ENCODE data around the gene NDUFB10. TPM values are rescaled to one million over a fixed set of nuclear protein-coding genes. Genes with fewer than 3 reads are reported as not detected.
"Not testable (repeated sequence)": the region's sequence is repeated elsewhere in the genome, so short reads cannot be mapped to it uniquely, and the experiment has no call there.

The NDUFB10 gene
- total RNA-seq, 2 donors from 2014 or later: 172 to 333 TPM

GRCh38 chr16:1949507-1949906, 9.8 kb upstream of the NDUFB10 start:
- no peaks in the 10 kb centered on the region for H3K9me3 ChIP-seq
- no peak overlapping the region for H3K4me3 ChIP-seq
- H3K36me3 ChIP-seq: no peaks in the 10 kb centered on the region
- DNase-seq (ENCODE audit: low spot score): no peak
- no peak for TF ChIP-seq POLR2AphosphoS5 (IDR thresholded peaks at IDR 0.05)
- TF ChIP-seq POLR2A (IDR thresholded peaks at IDR 0.05): no peak
- TF ChIP-seq CTCF (IDR thresholded peaks at IDR 0.05): no peak
- H3K27ac ChIP-seq: no peak overlapping the region
- intact Hi-C loops (cut with DNase I): no loop called here
- WGBS: 86% methylated on average over 11 of the region's 11 CpGs
- no peaks in the 10 kb centered on the region for H3K27me3 ChIP-seq (replicated peaks; ENCODE audit: insufficient read depth)
- no peaks in the 10 kb centered on the region for H3K4me1 ChIP-seq (replicated peaks)

- DNase-seq (ENCODE audit: low spot score): no peak
- intact Hi-C loops (cut with DNase I): no loop called here
- H3K36me3 ChIP-seq: no peaks in the 10 kb centered on the region
- no peak overlapping the region for H3K27ac ChIP-seq
- H3K4me3 ChIP-seq: no peak overlapping the region
- no peaks in the 10 kb centered on the region for H3K9me3 ChIP-seq
- H3K27me3 ChIP-seq (replicated peaks; ENCODE audit: insufficient read depth): no peaks in the 10 kb centered on the region
- 33% methylated on average over 7 of the region's 7 CpGs for WGBS
- H3K4me1 ChIP-seq (replicated peaks): no peaks in the 10 kb centered on the region
- TF ChIP-seq CTCF (IDR thresholded peaks at IDR 0.05) (no peak), POLR2AphosphoS5 (IDR thresholded peaks at IDR 0.05) (no peak), POLR2A (IDR thresholded peaks at IDR 0.05) (no peak)
These were observed 9.3 kb upstream of the NDUFB10 start for GRCh38 chr16:1950047-1950446.

GRCh38 chr16:1950559-1950958, 8.8 kb upstream of the NDUFB10 start:
- TF ChIP-seq POLR2AphosphoS5 (IDR thresholded peaks at IDR 0.05): no peak
- no peak for TF ChIP-seq CTCF (IDR thresholded peaks at IDR 0.05)
- TF ChIP-seq POLR2A (IDR thresholded peaks at IDR 0.05): no peak
- Histone ChIP-seq H3K27ac (no peak overlapping the region), H3K4me3 (no peak overlapping the region), H3K36me3 (no peaks in the 10 kb centered on the region), H3K27me3 (replicated peaks; ENCODE audit: insufficient read depth) (no peaks in the 10 kb centered on the region), H3K9me3 (no peaks in the 10 kb centered on the region), H3K4me1 (replicated peaks) (no peaks in the 10 kb centered on the region)
- 80% methylated on average over 19 of the region's 19 CpGs for WGBS
- DNase-seq (ENCODE audit: low spot score): no peak
- intact Hi-C loops (cut with DNase I): no loop called here

- Histone ChIP-seq H3K9me3 (no peaks in the 10 kb centered on the region), H3K4me3 (no peak overlapping the region), H3K4me1 (replicated peaks) (no peaks in the 10 kb centered on the region), H3K27ac (no peak overlapping the region), H3K27me3 (replicated peaks; ENCODE audit: insufficient read depth) (no peaks in the 10 kb centered on the region), H3K36me3 (no peaks in the 10 kb centered on the region)
- 94% methylated on average over 21 of the region's 22 CpGs for WGBS
- DNase-seq (ENCODE audit: low spot score): no peak
- TF ChIP-seq CTCF (IDR thresholded peaks at IDR 0.05): no peak
- TF ChIP-seq POLR2AphosphoS5 (IDR thresholded peaks at IDR 0.05): no peak
- TF ChIP-seq POLR2A (IDR thresholded peaks at IDR 0.05): no peak
- intact Hi-C loops (cut with DNase I): no loop called here
These were observed 5.6 kb upstream of the NDUFB10 start for GRCh38 chr16:1953734-1954133.

GRCh38 chr16:1957434-1958142, 1.8 kb upstream of the NDUFB10 start:
- 82% methylated on average over 19 of the region's 22 CpGs for WGBS
- DNase-seq (ENCODE audit: low spot score); H3K27me3 ChIP-seq (replicated peaks; ENCODE audit: insufficient read depth); H3K4me3 ChIP-seq; H3K9me3 ChIP-seq; intact Hi-C loops (cut with DNase I); H3K27ac ChIP-seq; H3K4me1 ChIP-seq (replicated peaks); H3K36me3 ChIP-seq: not testable (repeated sequence)

- intact Hi-C loops (cut with DNase I): not testable (repeated sequence)
These were observed 1.2 kb upstream of the NDUFB10 start for GRCh38 chr16:1958143-1958491.

More at GRCh38 chr16:1958143-1958491, 1.2 kb upstream of the NDUFB10 start:
- H3K9me3 ChIP-seq; H3K4me3 ChIP-seq; H3K4me1 ChIP-seq (replicated peaks); DNase-seq (ENCODE audit: low spot score); H3K27ac ChIP-seq; H3K36me3 ChIP-seq; H3K27me3 ChIP-seq (replicated peaks; ENCODE audit: insufficient read depth): not testable (repeated sequence)
- WGBS: 74% methylated on average over 28 of the region's 30 CpGs
